ENCODE results near the gene ZDHHC6. TPM values are rescaled to one million over a fixed set of nuclear protein-coding genes. Genes with fewer than 3 reads are reported as not detected.
"Not testable (repeated sequence)": the region's sequence is repeated elsewhere in the genome, so short reads cannot be mapped to it uniquely, and the experiment has no call there.

Gene ZDHHC6
- total RNA-seq, 1 donor from 2014 or later = 37.1 TPM

- H3K36me3 Mint-ChIP-seq = no peaks in the 10 kb centered on the region
- no peak overlapping the region for H3K27ac Mint-ChIP-seq
- no peaks in the 10 kb centered on the region for H3K9me3 Mint-ChIP-seq
- DNase-seq (ENCODE audit: low spot score in 2 of 2, unreplicated experiment in 2 of 2) = no peak
- H3K27me3 Mint-ChIP-seq (ENCODE audit: low read depth) = peaks cover 10% of the 10 kb centered on the region
- H3K4me1 Mint-ChIP-seq = no peaks in the 10 kb centered on the region
- H3K4me3 Mint-ChIP-seq = no peak overlapping the region
- TF ChIP-seq CTCF (IDR thresholded peaks at IDR 0.05; ENCODE audit: unreplicated experiment) = no peak
Observed at GRCh38 chr10:112389271-112389822, 57.4 kb downstream of the ZDHHC6 start.

- no peak for DNase-seq (ENCODE audit: low spot score in 2 of 2, unreplicated experiment in 2 of 2)
- no peak for TF ChIP-seq CTCF (IDR thresholded peaks at IDR 0.05; ENCODE audit: unreplicated experiment)
- H3K9me3 Mint-ChIP-seq = no peaks in the 10 kb centered on the region
- peaks cover under 1% of the 10 kb centered on the region for H3K4me1 Mint-ChIP-seq
- H3K27me3 Mint-ChIP-seq (ENCODE audit: low read depth) = peaks cover 6% of the 10 kb centered on the region
- H3K36me3 Mint-ChIP-seq = no peaks in the 10 kb centered on the region
- H3K4me3 Mint-ChIP-seq = no peak overlapping the region
- H3K27ac Mint-ChIP-seq = no peak overlapping the region
Observed at GRCh38 chr10:112388548-112388947, 58.2 kb downstream of the ZDHHC6 start.

DNA sequence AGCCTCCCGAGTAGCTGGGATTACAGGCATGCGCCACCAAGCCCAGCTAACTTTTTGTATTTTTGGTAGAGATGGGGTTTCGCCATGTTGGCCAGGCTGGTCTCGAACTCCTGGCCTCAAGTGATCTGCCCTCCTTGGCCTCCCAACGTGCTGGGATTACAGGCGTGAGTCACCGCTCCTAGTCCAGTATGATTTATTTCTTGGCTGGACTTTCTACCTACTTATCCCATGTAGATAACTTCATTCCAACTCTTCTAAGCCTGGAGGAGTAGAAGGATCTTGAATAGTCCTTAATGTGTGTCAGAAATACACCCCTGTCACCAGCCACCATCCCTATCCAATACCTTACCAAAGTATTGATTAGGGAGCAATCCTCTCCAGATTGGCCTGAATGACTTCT is 58.7 kb downstream of the ZDHHC6 start:
- H3K9me3 Mint-ChIP-seq; H3K27me3 Mint-ChIP-seq (ENCODE audit: low read depth); H3K36me3 Mint-ChIP-seq; DNase-seq (ENCODE audit: low spot score in 2 of 2, unreplicated experiment in 2 of 2); H3K4me3 Mint-ChIP-seq; H3K4me1 Mint-ChIP-seq; H3K27ac Mint-ChIP-seq: not testable (repeated sequence)

DNA sequence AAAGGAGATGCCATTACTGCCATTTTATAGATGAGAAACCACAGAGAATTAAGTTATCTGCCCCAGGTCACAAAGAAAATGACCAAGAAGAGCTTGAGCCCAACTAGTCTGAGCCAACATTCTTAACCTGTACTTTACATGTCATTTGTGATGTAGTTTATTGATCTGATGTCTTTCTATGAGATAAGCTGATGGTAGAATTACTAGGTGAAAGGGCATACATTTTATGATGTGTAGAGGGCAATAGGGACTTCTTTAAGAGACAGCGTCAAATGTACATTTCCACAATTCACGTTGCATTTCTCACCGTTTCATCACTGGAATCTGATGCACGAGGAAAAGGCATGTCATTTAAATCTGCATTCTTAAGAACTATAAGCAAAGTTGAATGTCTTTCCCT is 61.5 kb downstream of the ZDHHC6 start:
- Mint-ChIP-seq H3K27me3 (ENCODE audit: low read depth) (peaks cover 2% of the 10 kb centered on the region), H3K4me3 (no peak overlapping the region), H3K27ac (no peak overlapping the region), H3K9me3 (no peaks in the 10 kb centered on the region), H3K4me1 (peaks cover 3% of the 10 kb centered on the region), H3K36me3 (no peaks in the 10 kb centered on the region)
- TF ChIP-seq CTCF (IDR thresholded peaks at IDR 0.05; ENCODE audit: unreplicated experiment) = no peak
- DNase-seq (ENCODE audit: low spot score in 2 of 2, unreplicated experiment in 2 of 2) = no peak

GRCh38 chr10:112384141-112384540 is 62.6 kb downstream of the ZDHHC6 start:
- Mint-ChIP-seq H3K4me1 (peaks cover 3% of the 10 kb centered on the region), H3K4me3 (no peak overlapping the region), H3K27ac (no peak overlapping the region), H3K9me3 (no peaks in the 10 kb centered on the region), H3K27me3 (ENCODE audit: low read depth) (peaks cover 2% of the 10 kb centered on the region), H3K36me3 (no peaks in the 10 kb centered on the region)
- TF ChIP-seq CTCF (IDR thresholded peaks at IDR 0.05; ENCODE audit: unreplicated experiment) = no peak
- DNase-seq (ENCODE audit: low spot score in 2 of 2, unreplicated experiment in 2 of 2) = no peak

DNA sequence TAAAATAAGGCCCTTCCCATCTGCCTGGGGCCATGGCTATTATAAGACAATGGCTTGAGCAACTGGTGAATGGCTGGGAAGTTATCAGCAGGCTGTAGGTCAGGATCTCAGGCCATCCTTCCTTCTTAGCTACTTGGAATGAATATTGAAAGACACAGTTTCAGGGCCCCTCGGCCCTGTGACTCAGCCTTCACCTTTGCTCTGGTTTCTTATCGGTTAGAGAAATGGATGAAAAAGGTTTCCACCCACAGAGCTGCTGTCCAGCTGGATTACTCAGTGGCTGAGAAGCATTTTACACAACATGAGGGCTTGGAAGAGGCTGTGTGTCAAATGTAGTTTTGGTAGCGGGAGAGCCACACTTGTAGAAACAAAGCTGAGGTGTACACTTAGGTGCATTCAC is 63.4 kb downstream of the ZDHHC6 start:
- DNase-seq (ENCODE audit: low spot score in 2 of 2, unreplicated experiment in 2 of 2) = no peak
- no peaks in the 10 kb centered on the region for H3K36me3 Mint-ChIP-seq
- H3K4me3 Mint-ChIP-seq = no peak overlapping the region
- no peaks in the 10 kb centered on the region for H3K27me3 Mint-ChIP-seq (ENCODE audit: low read depth)
- H3K9me3 Mint-ChIP-seq = no peaks in the 10 kb centered on the region
- peaks cover 3% of the 10 kb centered on the region for H3K4me1 Mint-ChIP-seq
- no peak for TF ChIP-seq CTCF (IDR thresholded peaks at IDR 0.05; ENCODE audit: unreplicated experiment)
- no peak overlapping the region for H3K27ac Mint-ChIP-seq

All from mesothelial cell of epicardium (in vitro differentiated cells).